PFSK-1 (cell line): ENCODE measurements around the gene MLNR.

Experiments
- FOXP2 ChIP-seq: optimal IDR thresholded peaks from 2 replicates; pipeline ENCODE3; 2011; ENCODE audit warnings: borderline replicate concordance, control low read depth, inconsistent platforms; ENCODE audit not compliant: insufficient read depth; ENCODE audit errors: extremely low read length, extremely low read depth
- POLR2AphosphoS5 ChIP-seq: IDR thresholded peaks from 2 replicates; pipeline ENCODE4 v1.6.1; 2012; ENCODE audit warnings: low read depth, mild to moderate bottlenecking, control low read depth, low read length, moderate library complexity
- SIN3A ChIP-seq: IDR thresholded peaks from 2 replicates; pipeline ENCODE4 v1.6.1; 2012; ENCODE audit warnings: mild to moderate bottlenecking, low read length, moderate library complexity, borderline replicate concordance; ENCODE audit not compliant: insufficient read depth
- TF ChIP-seq, protein P1 (sequence below), 2 experiments: IDR thresholded peaks; 2 replicates each; pipeline versions ENCODE4 v1.6.1 to v1.8.0; 2011 to 2012; ENCODE audit warnings: low read depth in 2 of 2, low read length in 2 of 2, control low read depth in 1 of 2, inconsistent platforms in 1 of 2, mild to moderate bottlenecking in 1 of 2, moderate library complexity in 1 of 2; ENCODE audit not compliant: insufficient read depth in 1 of 2

The MLNR gene

DNA sequence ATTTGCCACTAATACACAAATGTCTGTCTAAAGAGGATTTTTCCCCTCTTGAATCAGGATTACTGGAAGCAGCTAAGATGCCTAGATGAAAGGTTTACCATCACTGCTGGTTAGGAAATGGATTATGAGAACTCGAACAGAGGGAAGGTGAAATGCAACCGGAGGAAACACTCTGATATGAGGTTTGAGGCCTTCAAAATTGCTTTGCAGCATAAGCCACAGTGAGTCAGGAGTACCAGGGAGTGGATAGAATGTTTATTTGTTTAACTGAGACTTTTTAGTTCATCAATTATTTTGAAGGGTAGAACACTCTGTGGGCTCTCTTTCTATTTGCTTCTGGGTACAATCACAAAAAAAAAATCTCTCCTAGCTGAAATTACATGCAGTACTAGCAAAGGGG is 45.7 kb downstream of the MLNR start:
- TF ChIP-seq, protein P1, sequence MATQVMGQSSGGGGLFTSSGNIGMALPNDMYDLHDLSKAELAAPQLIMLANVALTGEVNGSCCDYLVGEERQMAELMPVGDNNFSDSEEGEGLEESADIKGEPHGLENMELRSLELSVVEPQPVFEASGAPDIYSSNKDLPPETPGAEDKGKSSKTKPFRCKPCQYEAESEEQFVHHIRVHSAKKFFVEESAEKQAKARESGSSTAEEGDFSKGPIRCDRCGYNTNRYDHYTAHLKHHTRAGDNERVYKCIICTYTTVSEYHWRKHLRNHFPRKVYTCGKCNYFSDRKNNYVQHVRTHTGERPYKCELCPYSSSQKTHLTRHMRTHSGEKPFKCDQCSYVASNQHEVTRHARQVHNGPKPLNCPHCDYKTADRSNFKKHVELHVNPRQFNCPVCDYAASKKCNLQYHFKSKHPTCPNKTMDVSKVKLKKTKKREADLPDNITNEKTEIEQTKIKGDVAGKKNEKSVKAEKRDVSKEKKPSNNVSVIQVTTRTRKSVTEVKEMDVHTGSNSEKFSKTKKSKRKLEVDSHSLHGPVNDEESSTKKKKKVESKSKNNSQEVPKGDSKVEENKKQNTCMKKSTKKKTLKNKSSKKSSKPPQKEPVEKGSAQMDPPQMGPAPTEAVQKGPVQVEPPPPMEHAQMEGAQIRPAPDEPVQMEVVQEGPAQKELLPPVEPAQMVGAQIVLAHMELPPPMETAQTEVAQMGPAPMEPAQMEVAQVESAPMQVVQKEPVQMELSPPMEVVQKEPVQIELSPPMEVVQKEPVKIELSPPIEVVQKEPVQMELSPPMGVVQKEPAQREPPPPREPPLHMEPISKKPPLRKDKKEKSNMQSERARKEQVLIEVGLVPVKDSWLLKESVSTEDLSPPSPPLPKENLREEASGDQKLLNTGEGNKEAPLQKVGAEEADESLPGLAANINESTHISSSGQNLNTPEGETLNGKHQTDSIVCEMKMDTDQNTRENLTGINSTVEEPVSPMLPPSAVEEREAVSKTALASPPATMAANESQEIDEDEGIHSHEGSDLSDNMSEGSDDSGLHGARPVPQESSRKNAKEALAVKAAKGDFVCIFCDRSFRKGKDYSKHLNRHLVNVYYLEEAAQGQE (IDR thresholded peaks at IDR 0.05; ENCODE audit: insufficient read depth in 1 of 2, low read depth in 2 of 2, low read length in 2 of 2) = no peak
- TF ChIP-seq FOXP2 (no peak), POLR2AphosphoS5 (no peak)

- TF ChIP-seq SIN3A = no peak
- no peak for TF ChIP-seq FOXP2
Measured at GRCh38 chr13:49271264-49271663, 51.1 kb downstream of the MLNR start.
